ENCODE measurements around the gene SCCPDH. TPM values are rescaled to one million over a fixed set of nuclear protein-coding genes. Genes with fewer than 3 reads are reported as not detected.

The SCCPDH gene
- total and polyA plus RNA-seq, 9 donors, result 14.7 to 26.2 (median 23.8) TPM

GRCh38 chr1:246793356-246793896 lies 69.2 kb downstream of the SCCPDH start:
- DNase-seq, result no peak
- H3K9me3 ChIP-seq, result no peaks in the 10 kb centered on the region
- intact Hi-C loops (cut with DNase I), result no loop called here
- 18 to 28% (median 19%) methylated on average over 6 of the region's 6 CpGs for WGBS, 3 donors
- H3K4me3 ChIP-seq, result no peak overlapping the region
- no peaks in the 10 kb centered on the region for H3K27me3 ChIP-seq
- no peak overlapping the region for H3K27ac ChIP-seq
- peaks cover 5% of the 10 kb centered on the region for H3K4me1 ChIP-seq (ENCODE audit: insufficient read depth)
- no peaks in the 10 kb centered on the region for H3K36me3 ChIP-seq
- TF ChIP-seq EP300 (IDR thresholded peaks at IDR 0.05) (no peak), CTCF (IDR thresholded peaks at IDR 0.05) (no peak), POLR2A (IDR thresholded peaks at IDR 0.05) (no peak)

- Histone ChIP-seq H3K27me3 (no peaks in the 10 kb centered on the region), H3K4me1 (ENCODE audit: insufficient read depth) (no peaks in the 10 kb centered on the region), H3K9me3 (no peaks in the 10 kb centered on the region), H3K36me3 (no peaks in the 10 kb centered on the region), H3K4me3 (no peak overlapping the region), H3K27ac (no peak overlapping the region)
- intact Hi-C loops (cut with DNase I), result no loop called here
- WGBS, 3 donors, result 23 to 25% (median 24%) methylated on average over 17 to 18 of the region's 18 CpGs
- DNase-seq, result no peak
- TF ChIP-seq POLR2A (IDR thresholded peaks at IDR 0.05) (no peak), CTCF (IDR thresholded peaks at IDR 0.05) (no peak), EP300 (IDR thresholded peaks at IDR 0.05) (no peak)
These were observed 70.0 kb downstream of the SCCPDH start for GRCh38 chr1:246794048-246794827.

- H3K4me1 ChIP-seq (ENCODE audit: insufficient read depth), result no peaks in the 10 kb centered on the region
- no peaks in the 10 kb centered on the region for H3K27me3 ChIP-seq
- intact Hi-C loops (cut with DNase I), result no loop called here
- no peak for DNase-seq
- WGBS, 3 donors, result 69 to 78% (median 72%) methylated on average over 26 to 27 of the region's 27 CpGs
- no peaks in the 10 kb centered on the region for H3K9me3 ChIP-seq
- H3K27ac ChIP-seq, result no peak overlapping the region
- no peaks in the 10 kb centered on the region for H3K36me3 ChIP-seq
- TF ChIP-seq EP300 (IDR thresholded peaks at IDR 0.05) (no peak), POLR2A (IDR thresholded peaks at IDR 0.05) (no peak), CTCF (IDR thresholded peaks at IDR 0.05) (no peak)
- no peak overlapping the region for H3K4me3 ChIP-seq
These were observed 70.8 kb downstream of the SCCPDH start for GRCh38 chr1:246794828-246795671.

GRCh38 chr1:246795906-246796694 lies 71.9 kb downstream of the SCCPDH start:
- no peak overlapping the region for H3K4me3 ChIP-seq
- intact Hi-C loops (cut with DNase I), result no loop called here
- H3K4me1 ChIP-seq (ENCODE audit: insufficient read depth), result no peaks in the 10 kb centered on the region
- no peaks in the 10 kb centered on the region for H3K36me3 ChIP-seq
- H3K27me3 ChIP-seq, result no peaks in the 10 kb centered on the region
- H3K9me3 ChIP-seq, result no peaks in the 10 kb centered on the region
- no peak overlapping the region for H3K27ac ChIP-seq
- DNase-seq, result no peak
- WGBS, 3 donors, result 89 to 91% (median 90%) methylated on average over 30 of the region's 30 CpGs
- TF ChIP-seq POLR2A (IDR thresholded peaks at IDR 0.05) (no peak), EP300 (IDR thresholded peaks at IDR 0.05) (no peak), CTCF (IDR thresholded peaks at IDR 0.05) (no peak)

Measured in ovary (tissue), 9 donors.